ENCODE measurements around the gene PLA2G6.

- TF ChIP-seq POLR2A (IDR thresholded peaks at IDR 0.05) = no peak
- TF ChIP-seq CTCF (IDR thresholded peaks at IDR 0.05) = no peak
- TF ChIP-seq POLR2AphosphoS5 (IDR thresholded peaks at IDR 0.05) = no peak
These were observed 48.8 kb downstream of the PLA2G6 start for GRCh38 chr22:38132794-38133193.

Measured in prostate gland (tissue), 2 donors.